ENCODE results near the gene RRP8.

The RRP8 gene

DNA sequence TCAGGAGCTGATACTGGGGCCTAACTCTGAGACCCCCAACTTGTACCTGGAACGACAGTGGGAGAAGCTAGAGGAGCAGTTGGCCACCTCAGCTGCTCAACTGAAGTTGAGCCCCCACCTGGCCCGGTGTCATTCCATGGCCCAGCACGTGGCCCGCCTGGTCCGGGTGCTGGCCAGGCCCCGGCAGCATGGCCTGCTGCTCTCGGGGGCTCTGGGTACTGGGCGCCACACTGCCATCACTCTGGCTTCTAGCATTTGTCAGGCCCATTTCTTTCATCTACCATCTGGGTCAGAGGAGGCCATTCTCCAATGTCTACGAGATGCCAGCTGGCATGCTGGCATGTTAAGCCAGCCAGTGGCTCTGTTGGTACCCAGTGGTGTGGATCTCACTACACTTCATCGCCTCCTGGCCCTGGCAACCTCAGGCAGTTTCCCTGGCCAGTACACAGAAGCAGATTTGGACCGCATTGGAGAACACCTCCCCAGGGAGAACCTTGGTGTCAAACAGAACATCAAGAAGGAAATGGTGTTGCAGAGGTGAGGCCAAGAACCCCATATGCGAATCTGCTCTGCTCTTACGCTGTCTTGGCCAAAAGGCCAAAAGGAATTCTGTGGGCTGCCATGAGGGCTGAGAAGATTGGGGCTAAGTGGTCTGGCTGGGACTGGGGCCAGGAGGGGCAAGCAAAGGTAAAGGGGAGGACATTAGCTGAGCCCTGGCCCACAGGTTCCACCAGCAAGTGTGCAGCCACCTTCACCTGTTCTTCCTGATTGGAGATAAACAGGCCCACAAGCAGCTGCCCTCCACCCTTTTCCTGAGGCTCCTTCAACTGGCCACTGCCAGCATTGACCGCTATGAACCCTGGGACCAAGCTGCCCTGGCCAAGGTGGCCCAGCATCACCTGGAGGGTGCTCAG is 45.4 kb downstream of the RRP8 start:
- Histone ChIP-seq H3K27ac (no peak overlapping the region), H3K36me3 (ENCODE audit: insufficient read depth, low read length) (no peaks in the 10 kb centered on the region), H3K9ac (ENCODE audit: insufficient read length) (no peak overlapping the region), H3K4me3 (no peak overlapping the region), H3K9me3 (ENCODE audit: low read depth, low read length) (no peaks in the 10 kb centered on the region)
- TF ChIP-seq EZH2 (IDR thresholded peaks at IDR 0.05) = no peak
- no peak for TF ChIP-seq POLR2AphosphoS5 (IDR thresholded peaks at IDR 0.05; ENCODE audit: borderline replicate concordance, low read depth, low read length)
- TF ChIP-seq FOXP2 (optimal IDR thresholded peaks at IDR 0.05; ENCODE audit: control extremely low read depth, extremely low read length, insufficient read depth) = no peak
- no peak for DNase-seq (ENCODE audit: low read depth, low spot score)

GRCh38 chr11:6557063-6557462 is 46.4 kb downstream of the RRP8 start:
- Histone ChIP-seq H3K9ac (ENCODE audit: insufficient read length) (no peak overlapping the region), H3K36me3 (ENCODE audit: insufficient read depth, low read length) (no peaks in the 10 kb centered on the region), H3K27ac (no peak overlapping the region), H3K9me3 (ENCODE audit: low read depth, low read length) (no peaks in the 10 kb centered on the region), H3K4me3 (no peak overlapping the region)
- TF ChIP-seq POLR2AphosphoS5 (IDR thresholded peaks at IDR 0.05; ENCODE audit: borderline replicate concordance, low read depth, low read length) = no peak
- TF ChIP-seq FOXP2 (optimal IDR thresholded peaks at IDR 0.05; ENCODE audit: control extremely low read depth, extremely low read length, insufficient read depth) = no peak
- TF ChIP-seq EZH2 (IDR thresholded peaks at IDR 0.05) = no peak
- DNase-seq (ENCODE audit: low read depth, low spot score) = no peak

- no peak overlapping the region for H3K27ac ChIP-seq
- no peaks in the 10 kb centered on the region for H3K36me3 ChIP-seq (ENCODE audit: insufficient read depth, low read length)
- no peak overlapping the region for H3K4me3 ChIP-seq
- no peak overlapping the region for H3K9ac ChIP-seq (ENCODE audit: insufficient read length)
- H3K9me3 ChIP-seq (ENCODE audit: low read depth, low read length) = no peaks in the 10 kb centered on the region
- no peak for TF ChIP-seq POLR2AphosphoS5 (IDR thresholded peaks at IDR 0.05; ENCODE audit: borderline replicate concordance, low read depth, low read length)
- TF ChIP-seq EZH2 (IDR thresholded peaks at IDR 0.05) = no peak
- TF ChIP-seq FOXP2 (optimal IDR thresholded peaks at IDR 0.05; ENCODE audit: control extremely low read depth, extremely low read length, insufficient read depth) = no peak
- no peak for DNase-seq (ENCODE audit: low read depth, low spot score)
Measured at GRCh38 chr11:6556139-6556949, 47.1 kb downstream of the RRP8 start.

- no peak overlapping the region for H3K4me3 ChIP-seq
- no peaks in the 10 kb centered on the region for H3K9me3 ChIP-seq (ENCODE audit: low read depth, low read length)
- H3K27ac ChIP-seq = no peak overlapping the region
- H3K9ac ChIP-seq (ENCODE audit: insufficient read length) = no peak overlapping the region
- TF ChIP-seq FOXP2 (optimal IDR thresholded peaks at IDR 0.05; ENCODE audit: control extremely low read depth, extremely low read length, insufficient read depth) (no peak), EZH2 (IDR thresholded peaks at IDR 0.05) (no peak), POLR2AphosphoS5 (IDR thresholded peaks at IDR 0.05; ENCODE audit: borderline replicate concordance, low read depth, low read length) (no peak)
- H3K36me3 ChIP-seq (ENCODE audit: insufficient read depth, low read length) = no peaks in the 10 kb centered on the region
- no peak for DNase-seq (ENCODE audit: low read depth, low spot score)
Measured at GRCh38 chr11:6554828-6555706, 48.3 kb downstream of the RRP8 start.

GRCh38 chr11:6553634-6554033 is 49.8 kb downstream of the RRP8 start:
- no peak overlapping the region for H3K9ac ChIP-seq (ENCODE audit: insufficient read length)
- H3K27ac ChIP-seq = no peak overlapping the region
- no peaks in the 10 kb centered on the region for H3K9me3 ChIP-seq (ENCODE audit: low read depth, low read length)
- no peak for DNase-seq (ENCODE audit: low read depth, low spot score)
- H3K36me3 ChIP-seq (ENCODE audit: insufficient read depth, low read length) = no peaks in the 10 kb centered on the region
- TF ChIP-seq FOXP2 (optimal IDR thresholded peaks at IDR 0.05; ENCODE audit: control extremely low read depth, extremely low read length, insufficient read depth) (no peak), POLR2AphosphoS5 (IDR thresholded peaks at IDR 0.05; ENCODE audit: borderline replicate concordance, low read depth, low read length) (no peak), EZH2 (IDR thresholded peaks at IDR 0.05) (no peak)
- no peak overlapping the region for H3K4me3 ChIP-seq

- H3K27ac ChIP-seq = no peak overlapping the region
- H3K4me3 ChIP-seq = no peak overlapping the region
- no peak for DNase-seq (ENCODE audit: low read depth, low spot score)
- no peaks in the 10 kb centered on the region for H3K9me3 ChIP-seq (ENCODE audit: low read depth, low read length)
- H3K36me3 ChIP-seq (ENCODE audit: insufficient read depth, low read length) = no peaks in the 10 kb centered on the region
- TF ChIP-seq EZH2 (IDR thresholded peaks at IDR 0.05) (no peak), POLR2AphosphoS5 (IDR thresholded peaks at IDR 0.05; ENCODE audit: borderline replicate concordance, low read depth, low read length) (no peak), FOXP2 (optimal IDR thresholded peaks at IDR 0.05; ENCODE audit: control extremely low read depth, extremely low read length, insufficient read depth) (no peak)
- H3K9ac ChIP-seq (ENCODE audit: insufficient read length) = no peak overlapping the region
Measured at GRCh38 chr11:6548641-6549040, 54.8 kb downstream of the RRP8 start.

- H3K4me3 ChIP-seq = no peak overlapping the region
- no peaks in the 10 kb centered on the region for H3K9me3 ChIP-seq (ENCODE audit: low read depth, low read length)
- H3K36me3 ChIP-seq (ENCODE audit: insufficient read depth, low read length) = no peaks in the 10 kb centered on the region
- H3K27ac ChIP-seq = no peak overlapping the region
- no peak overlapping the region for H3K9ac ChIP-seq (ENCODE audit: insufficient read length)
- DNase-seq (ENCODE audit: low read depth, low spot score) = no peak
- TF ChIP-seq EZH2 (IDR thresholded peaks at IDR 0.05) = no peak
- TF ChIP-seq FOXP2 (optimal IDR thresholded peaks at IDR 0.05; ENCODE audit: control extremely low read depth, extremely low read length, insufficient read depth) = no peak
- TF ChIP-seq POLR2AphosphoS5 (IDR thresholded peaks at IDR 0.05; ENCODE audit: borderline replicate concordance, low read depth, low read length) = no peak
Measured at GRCh38 chr11:6548121-6548520, 55.3 kb downstream of the RRP8 start.
